Activated CD4-positive, alpha-beta T cell treated with anti-CD3 and anti-CD28 coated beads, Interleukin-2, amount 50 U/mL, for 1 hour (primary cell): ENCODE measurements around the gene SOS2.

Experiments used
- DNase-seq: peaks from one replicate; pipeline ENCODE4 v3.0.0-alpha.2; 2020

Gene SOS2

DNA sequence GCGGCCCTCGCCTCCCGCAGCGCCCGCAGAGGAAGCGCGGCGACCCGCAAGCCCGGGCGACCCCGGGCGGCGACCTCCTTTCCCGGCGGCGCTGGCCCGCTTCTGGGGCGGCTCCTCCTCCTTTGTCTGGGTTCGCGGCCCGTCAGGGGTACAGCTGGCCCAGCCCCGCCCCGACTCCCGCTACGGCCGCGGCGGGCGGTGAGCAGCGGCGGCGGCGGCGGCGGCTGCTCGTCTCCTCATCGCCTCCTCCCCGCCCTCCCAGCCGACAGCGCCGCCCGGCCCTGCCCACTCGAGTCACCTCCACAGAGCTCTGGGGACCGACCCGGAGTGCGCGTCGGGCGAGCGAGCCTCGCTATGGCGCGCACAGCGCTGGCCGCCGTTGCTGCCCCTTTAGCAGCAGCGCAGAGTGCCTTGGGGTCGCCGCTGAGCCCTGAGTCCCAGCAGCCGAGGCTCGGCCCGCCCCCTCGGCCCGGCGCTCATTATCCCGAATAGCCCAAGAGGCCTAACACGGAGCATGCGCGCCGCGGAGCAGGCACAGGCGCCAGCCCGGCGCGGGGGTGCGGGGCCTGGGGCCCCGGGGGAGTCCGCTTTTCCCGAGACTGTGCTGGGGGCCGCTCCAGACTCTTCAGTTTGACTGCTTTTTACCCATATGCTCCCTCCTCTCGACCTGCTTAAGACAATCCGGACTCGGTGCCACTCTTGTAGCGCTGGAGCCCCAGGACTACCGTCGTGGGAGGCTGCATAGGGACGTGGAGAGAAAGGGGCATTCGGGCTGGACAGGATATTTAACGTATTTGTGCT lies at the start of gene SOS2:
Gene SOS2 (minus strand): TSS at position 104 of the 801 bp plus-strand sequence. CDS start 295 bp downstream, outside the sequence.
- DNase-seq = peak; percentile 82

DNA sequence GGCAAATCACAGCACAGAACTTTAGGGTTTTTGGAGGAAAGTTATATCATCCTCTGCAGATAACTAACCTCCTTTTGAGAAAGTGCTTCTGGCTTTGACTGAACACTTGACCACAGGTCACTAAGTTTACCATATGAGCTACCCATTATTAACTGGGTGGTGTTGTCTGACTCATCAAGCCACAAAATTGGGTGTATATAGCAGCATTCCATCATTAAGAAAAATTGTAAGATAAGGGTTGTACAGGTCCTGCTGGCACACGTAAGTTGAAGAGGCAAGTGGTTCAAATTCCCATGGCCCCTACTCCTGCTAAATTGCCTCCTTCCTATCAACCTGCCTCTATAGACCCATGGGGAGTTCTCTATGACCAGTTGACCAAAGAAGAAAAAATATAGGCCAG lies 41.1 kb upstream of the SOS2 start:
- no peak for DNase-seq

DNA sequence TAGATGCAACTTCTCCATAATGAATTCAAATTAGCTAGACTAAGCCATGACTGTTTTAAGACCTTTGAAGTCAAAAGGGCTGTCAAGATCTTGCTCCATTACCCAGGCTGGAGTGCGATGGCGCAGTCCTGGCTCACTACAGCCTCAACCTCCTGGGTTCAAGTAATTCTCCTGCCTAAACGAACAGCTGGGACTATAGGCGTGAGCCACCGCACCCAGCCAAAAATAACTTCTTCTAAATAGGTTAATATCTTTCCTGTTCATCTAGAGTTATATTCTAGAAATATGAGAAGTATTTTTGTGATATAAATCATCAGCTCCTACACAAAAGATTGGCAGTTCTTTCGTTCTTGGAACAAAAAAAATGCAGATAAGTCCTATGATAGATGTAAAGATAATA lies 39.6 kb upstream of the SOS2 start:
- DNase-seq = no peak

DNA sequence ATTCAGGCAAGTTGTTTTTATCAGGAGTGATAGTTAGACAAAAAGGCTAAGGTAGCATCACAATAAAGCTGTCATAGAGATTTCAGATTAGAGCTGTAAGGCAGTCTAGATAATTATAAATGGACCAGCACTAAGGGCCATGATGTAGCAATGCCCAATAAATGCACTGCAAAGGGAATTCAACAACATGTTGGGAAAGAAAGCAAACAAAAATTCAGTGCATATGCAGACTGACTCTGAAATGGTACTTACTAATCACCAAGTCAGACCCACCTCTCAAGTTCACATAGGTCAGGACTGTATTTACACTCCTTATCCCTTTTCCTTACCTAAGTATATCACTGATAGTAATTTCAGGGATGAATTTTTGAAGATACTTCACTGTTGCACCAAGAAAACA lies 33.7 kb upstream of the SOS2 start:
- DNase-seq = no peak

DNA sequence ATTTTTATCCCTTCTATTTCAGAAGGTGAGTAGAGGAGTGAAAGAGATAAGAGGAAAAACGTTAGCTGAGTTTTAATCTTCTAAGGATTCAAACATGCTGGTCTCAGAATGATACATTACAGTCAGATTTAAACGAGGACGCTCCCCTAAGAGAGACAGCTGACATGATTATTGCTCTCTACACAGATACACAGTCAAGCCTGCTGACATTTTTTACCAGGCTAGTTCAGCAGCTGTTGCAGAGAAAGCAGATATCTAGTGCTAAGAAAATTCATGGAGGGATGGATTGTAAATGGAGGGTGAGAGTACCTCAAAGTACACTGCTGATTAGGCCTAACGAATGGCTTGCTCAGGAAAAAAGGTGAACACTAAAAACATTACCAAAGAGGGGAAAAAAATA lies 31.9 kb upstream of the SOS2 start:
- no peak for DNase-seq

DNA sequence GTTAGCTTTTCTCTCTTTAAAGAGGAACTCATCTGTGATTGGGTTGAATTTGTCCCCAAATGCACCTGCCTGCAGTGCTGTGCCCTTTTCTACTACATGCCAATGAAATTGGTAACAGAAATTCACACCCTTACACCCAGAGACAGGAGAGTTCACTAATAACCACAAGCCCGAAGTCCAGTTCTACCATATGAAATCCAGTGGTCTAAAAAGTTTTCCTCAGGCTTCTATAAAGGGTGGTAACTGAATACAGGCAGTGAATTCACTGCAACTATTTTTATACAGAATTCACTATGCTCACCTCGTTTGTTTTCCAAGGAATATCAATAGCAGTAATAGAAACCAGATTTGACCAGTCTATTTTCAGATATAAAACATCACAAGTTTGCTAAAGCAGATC lies 31.5 kb upstream of the SOS2 start:
- DNase-seq = no peak

DNA sequence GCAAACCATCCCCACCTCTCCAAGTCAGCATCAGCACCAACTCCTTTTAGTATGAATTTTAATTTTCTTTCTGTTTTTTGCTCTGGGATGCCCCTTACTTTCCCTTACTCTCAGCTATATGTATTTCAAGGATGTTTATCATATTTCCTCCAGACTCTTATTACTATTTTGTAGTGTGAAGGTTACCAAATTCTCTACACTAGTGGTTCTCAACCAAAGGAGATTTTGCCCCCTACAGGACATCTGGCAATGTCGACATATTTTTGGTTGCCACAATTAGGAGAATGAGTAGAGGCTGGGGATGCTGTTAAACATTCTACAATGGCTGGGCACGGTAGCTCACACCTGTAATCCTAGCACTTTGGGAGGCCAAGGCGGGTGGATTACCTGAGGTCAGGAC lies 29.1 kb upstream of the SOS2 start:
- peak; percentile 1 for DNase-seq

DNA sequence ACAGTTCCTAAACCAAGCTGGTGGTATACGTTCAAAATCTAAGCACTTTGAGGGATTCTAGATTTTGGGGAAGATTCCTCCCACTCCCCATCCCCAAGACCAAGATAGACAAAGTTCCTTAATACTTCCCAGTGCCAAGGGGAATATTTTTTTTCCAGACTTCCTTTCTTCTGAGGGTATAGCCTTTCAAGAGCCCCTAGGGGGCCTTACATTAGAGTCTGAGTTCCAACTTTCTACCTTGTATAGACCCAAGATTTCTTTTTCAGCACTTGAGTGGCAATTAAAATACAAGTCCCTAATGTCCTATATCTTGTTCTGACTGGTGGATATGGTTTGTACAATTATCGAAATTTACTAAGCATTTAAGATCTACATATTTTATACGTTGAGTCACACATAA lies 28.7 kb upstream of the SOS2 start:
- DNase-seq = no peak

DNA sequence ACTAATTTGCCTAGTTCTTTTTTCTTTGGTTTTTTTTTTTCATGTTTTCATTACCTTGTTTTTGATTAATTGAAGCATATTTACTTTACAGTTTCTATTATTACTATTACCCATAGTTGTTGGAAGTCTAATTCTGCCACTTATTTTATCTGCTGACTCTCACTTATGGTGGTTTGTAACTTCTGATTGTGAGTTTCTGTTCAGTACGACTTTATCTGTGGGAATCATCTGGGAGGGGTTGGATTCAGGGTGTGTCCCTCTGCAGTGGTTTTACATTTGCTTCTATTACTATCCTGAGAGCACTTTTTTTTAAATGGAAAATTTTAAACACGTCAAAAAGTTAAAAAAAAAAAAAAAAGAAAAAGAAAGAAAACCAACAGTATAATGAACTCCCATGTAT lies 26.4 kb upstream of the SOS2 start:
- no peak for DNase-seq

DNA sequence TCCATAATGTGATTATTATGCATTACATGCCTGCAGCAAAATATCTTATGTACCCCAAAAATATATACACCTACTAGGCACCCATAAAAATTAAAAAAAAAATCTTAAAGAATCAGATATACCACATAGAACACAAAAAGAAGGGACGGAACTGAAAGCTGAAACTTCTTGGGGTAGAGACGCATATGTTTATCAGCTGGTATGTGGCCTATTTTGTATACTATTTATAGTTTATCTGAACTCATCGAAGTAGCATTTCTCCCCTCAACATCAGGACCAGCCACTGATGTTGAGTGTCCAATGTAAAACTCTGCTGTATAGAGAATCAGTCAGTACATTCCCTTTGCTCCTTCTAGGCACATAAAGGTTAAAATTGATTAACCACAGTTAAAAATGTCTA lies 22.9 kb upstream of the SOS2 start:
- DNase-seq = no peak

DNA sequence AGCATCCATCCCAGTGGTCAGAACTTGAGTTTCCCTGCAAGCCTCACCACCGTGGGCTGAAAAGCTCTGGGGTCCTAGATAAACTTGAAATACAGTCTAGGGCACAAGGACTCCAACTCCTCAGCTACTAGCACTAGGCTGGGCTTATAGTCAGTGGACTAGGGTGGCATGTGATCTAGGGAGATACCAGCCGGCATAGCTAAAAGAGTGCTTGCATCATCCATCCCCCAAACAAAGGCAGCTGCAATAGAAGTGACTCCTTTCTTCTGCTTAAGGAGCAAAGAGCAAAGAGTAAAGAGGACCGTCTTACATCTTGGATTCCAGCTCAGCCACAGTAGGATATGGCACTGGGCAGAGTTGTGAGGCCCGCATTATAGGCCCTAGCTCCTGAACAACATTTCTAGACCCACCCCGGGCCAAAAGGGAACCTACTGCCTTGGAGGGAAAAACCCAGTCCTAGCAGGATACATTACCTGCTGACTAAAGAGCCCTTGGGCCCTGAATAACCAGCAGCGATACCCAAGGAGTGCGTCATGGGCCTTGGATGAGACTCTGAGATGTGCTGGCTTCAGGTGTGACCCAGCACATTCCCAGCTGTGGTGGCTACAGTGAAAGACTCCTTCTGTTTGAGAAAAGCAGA lies 17.9 kb upstream of the SOS2 start:
- DNase-seq = no peak

DNA sequence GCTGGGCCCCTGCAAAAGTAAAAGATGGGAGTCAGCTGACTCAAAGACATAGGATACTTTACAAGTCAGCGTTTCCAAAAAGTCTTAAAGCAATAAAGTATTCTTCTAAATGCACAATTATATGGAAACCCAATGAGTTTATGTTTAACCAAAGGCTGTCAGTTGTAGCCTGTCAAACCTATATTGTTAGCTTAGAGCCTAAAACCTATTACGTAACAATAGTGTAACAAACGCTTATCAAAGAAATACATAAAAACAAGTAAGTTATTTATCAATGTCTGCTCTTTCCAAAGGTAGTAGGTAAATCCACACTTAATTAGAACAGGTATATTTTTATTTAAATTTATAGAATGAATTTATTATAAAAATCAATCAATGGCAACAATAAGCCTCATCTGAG lies 15.9 kb upstream of the SOS2 start:
- no peak for DNase-seq

DNA sequence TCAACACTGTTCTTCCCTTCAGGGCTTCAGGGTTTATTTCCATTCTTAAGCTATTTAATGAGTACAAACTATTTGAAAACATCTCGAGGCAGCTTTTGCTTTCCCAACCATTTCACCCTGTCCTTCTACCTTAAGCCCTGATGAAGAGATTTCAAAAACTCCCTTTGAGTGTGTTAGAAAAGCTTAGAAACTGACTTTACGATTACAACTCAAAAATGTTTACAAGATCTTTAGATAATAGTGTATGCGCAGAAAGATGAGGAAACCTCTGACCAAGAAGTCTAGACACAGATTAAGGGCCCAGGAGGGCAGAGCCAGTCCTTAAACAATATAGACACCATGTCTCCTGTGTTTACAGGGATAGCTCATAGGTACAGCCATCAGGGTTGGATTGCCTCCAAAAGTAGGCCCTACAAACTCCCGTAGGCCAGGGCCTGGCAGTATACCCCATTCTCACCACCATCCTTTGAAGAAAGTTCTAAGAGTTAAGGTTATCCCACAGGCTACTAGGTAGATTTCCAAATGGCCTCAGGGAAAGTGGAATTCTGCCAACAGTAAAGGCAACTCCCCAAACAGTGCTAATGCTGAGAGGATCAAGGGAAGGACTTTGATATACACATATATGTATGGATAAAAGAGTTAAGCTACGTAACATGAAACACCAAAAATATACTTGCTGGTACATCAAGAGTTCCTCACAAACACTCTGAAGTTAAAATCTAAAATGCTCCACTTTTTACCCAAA lies 11.4 kb upstream of the SOS2 start:
- DNase-seq = no peak

DNA sequence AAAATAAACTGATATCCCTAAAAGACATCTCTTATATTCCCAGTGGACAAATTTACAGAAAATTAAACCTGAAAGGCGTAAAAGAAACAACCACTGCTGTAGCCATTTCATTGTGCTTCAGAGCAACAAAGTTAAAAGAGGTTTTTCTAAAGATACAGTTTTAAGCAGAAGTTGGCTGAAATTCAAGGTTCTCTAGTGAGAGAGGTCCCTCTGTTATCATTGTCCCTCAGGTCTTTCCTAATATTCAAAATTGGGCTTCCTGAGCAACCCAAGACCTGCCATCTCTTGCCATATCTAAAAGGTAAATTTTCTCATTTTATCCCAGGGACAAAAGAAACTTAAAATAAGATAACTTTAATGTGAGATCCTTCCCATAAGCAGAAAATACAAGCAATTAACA lies 10.7 kb upstream of the SOS2 start:
- no peak for DNase-seq

DNA sequence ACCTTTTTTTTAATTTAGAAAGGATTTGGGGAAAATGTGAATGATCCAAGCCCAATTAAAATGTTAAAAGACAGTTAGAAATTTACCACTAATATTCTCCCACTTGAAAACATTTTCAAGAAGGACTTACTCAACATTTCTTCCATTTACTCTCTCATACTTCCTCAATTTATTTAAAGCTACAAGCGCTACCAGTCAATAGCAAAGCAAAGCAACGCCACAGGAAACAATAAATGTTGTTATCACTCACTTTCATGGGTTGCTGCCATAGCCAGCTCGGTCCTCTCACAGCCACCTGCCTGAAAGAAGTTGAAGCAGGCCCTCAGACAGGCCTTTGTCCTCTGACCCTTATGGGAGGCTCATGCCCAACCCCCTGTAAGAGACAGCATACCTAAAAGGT lies 6.0 kb upstream of the SOS2 start:
- no peak for DNase-seq

DNA sequence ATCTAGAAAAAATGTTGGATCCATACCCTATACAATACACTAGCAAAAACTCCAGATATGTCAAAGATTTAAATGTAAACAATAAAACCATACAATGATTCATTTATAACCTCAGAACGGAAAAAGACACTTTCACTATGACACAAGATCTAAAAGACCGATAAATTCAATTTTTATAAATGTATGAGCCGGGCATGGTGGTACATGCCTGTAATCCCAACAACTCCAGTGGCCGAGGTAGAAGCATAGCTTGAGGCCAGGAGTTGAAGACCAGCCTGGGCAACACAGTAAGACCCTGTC lies 2.5 kb upstream of the SOS2 start:
- no peak for DNase-seq

DNA sequence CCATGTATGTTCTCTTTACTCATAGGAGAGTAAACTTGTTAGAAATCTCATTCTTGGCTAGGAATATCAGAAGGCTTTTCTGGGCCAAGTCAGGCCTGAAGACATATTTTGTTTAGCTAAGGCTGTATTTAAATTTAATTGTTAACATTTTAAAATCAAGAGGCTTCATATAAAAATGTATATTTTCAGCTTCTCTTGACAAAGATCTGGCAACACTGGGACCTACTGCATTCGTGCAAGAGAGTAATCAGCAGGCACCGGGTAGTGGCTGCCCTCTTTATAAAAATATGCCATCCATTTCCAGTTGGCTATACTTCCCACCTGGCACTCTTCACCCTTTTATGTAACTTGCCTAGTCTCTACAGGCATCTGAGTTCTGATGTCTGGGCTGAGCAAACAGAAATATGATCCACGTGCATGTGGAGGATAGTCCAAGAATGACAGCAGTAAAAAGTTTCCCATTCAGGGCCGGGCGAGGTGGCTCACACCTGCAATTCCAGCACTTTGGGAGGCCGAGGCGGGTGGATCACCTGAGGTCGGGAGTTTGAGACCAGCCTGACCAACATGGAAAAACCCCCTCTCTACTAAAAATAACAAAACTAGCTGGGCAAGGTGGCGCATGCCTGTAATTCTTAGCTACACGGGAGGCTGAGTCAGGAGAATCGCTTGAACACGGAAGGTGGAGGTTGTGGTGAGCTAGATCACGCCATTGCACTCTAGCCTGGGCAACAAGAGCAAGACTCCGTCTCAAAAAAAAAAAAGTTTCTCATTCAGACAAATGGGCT lies 2.0 kb upstream of the SOS2 start:
- peak; percentile 8 for DNase-seq

DNA sequence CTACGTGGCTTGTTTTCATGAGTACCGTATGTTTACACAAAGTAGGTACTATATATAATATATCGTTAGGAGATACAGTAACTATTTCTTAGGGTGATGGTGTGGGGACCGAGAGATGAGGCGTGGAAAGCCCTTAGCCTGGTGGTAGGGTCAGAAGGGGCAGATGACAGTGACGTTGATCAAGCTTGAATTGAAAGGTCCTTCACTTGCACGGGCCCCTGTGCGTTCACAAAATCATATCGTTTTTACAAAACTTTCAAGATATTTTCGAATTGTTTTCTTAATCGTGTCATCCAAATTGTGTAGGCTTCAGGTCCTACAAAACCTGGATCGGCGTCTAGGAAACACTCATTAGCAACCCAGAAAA lies 881 bp upstream of the SOS2 start:
- DNase-seq = no peak

DNA sequence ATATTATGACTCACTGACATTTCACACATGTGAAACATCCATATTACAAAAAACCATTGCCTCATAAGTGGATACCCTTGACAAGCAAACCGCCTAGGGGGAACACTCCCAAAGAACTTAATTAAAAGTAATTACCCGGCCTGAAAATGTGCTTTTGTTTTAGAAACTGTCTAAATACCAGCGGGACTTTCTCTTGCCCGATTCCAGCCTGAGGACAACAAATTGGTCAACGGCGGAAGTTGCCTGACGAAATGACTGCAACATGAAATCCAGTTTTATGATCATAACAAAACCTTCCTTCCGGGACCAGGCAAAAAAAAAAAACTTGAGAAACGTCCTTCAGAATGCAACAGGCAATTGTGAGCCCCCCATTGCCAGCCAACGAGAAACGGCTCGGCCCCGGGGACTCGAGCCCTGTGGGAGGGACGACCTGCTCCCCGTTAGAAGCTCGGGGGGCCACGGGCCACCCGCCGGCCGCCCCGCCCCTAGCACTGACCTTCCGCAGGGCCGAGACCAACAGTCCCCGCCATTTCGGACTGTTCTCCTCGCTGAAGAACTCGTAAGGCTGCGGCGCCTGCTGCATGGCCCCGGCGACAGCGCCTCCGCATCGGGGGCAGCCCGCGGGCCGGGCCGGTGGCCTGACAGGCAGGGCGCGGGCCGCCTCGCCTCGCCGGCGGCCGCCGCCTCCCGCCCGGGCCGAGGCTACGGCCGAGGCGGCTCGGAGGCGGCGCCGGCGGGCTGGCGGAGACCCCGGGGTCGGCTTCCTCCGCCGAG lies 490 bp downstream of the SOS2 start:
- DNase-seq = peak; percentile 12

DNA sequence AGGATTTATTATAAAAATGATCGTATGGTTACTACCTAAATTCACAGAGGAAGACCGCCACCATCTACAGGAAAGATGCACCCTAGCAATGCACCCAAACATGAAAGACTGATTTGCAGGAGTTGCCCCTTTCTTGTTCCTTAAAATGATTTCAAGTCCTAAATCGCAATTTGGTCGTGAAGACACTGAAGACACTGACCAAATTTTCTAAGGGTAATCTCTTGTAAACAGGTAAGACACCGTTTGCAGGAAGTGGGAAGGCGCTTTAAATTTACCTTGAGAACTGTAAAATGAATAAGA lies 1.0 kb downstream of the SOS2 start:
- DNase-seq = no peak

DNA sequence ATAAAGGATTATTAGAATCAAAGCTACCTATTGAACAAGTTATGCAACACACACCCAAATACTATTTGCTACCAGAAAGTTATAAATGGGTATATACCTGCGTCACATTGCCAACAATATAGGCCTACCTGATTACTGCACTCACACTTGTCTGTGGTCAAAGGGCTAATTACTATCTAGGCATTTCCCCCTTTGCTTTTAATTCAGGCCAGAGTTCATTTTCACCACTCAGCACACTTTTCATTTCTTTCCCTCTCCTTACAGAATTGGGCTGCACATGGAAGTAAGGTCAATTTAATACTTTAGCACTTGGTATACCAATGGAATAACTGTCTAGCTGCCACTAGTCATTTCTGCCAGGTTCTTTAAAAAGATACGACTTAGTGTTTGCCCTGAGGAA lies 1.7 kb downstream of the SOS2 start:
- DNase-seq = no peak

DNA sequence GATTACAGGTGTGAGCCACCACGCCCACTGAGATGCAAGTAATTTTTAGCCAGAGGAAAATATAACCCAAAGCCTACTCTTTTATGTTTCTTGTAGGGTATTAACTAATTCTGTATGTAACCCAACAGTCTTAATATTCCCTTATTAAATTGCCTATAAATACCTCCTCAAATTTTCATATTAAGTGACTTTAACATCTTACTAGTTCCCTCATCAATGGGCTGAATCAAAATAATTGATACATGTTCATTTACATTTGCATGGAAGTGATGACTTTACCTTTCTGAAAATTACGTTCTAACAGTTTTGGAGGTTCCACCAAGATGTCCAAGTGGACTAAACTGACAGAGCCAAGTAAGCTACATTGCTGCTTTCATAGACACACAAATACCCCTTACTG lies 3.1 kb downstream of the SOS2 start:
- no peak for DNase-seq

DNA sequence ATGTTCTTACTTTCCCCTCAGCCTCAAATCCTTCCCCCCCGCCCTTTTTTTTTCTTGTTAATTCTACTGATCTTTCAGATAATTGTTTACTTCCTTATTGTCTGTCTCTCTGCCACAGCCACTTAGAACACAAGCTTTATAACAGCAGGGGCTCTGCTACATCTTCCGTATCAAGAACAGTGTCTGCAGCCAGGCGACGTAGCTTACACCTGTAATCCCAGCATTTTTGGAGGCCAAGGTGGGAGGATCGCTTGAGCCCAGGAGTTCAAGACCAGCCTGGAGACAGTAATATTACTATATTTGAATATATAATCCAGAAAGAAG lies 5.4 kb downstream of the SOS2 start:
- DNase-seq = no peak
